ENCODE results near the gene ATRNL1.

The ATRNL1 gene

GRCh38 chr10:115050375-115051010 lies 42.7 kb upstream of the ATRNL1 start:
- no peak overlapping the region for H3K18ac ChIP-seq (ENCODE audit: low read length)
- WGBS (ENCODE audit: extremely low coverage, insufficient coverage, insufficient read length): no CpG with 5 or more reads among the region's 3 CpGs

DNA sequence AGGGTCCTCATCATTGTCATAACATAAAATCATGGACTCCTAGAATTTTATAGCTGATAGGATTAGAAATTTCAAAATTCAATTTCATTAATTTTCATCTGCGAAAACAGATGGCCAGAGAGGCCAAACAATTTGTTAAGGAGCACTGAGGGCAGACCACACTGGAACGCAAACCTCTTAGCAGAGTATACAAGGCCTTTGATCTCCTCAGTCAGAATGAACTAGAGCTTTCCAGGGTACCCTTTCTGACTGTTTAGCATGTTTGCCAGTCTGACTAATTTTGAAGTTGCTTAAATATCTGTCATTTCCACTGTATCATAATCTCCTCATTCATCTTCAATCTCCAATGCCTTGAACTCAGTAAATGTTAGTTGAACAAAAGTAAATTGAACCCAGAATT lies 41.9 kb upstream of the ATRNL1 start:
- H4K91ac ChIP-seq (ENCODE audit: low read depth, low read length): no peak overlapping the region
- H3K27ac ChIP-seq (ENCODE audit: low read depth, low read length): no peak overlapping the region
- H3K27me3 ChIP-seq (ENCODE audit: insufficient read depth, low read length): no peaks in the 10 kb centered on the region
- no peak overlapping the region for H2BK120ac ChIP-seq (ENCODE audit: insufficient read depth, low read length, poor library complexity)
- no peaks in the 10 kb centered on the region for H3K79me2 ChIP-seq (ENCODE audit: control insufficient read depth, insufficient read depth, low read length, poor library complexity)
- H3K4me3 ChIP-seq (ENCODE audit: low read depth, low read length): no peak overlapping the region
- no peak for DNase-seq
- no peak overlapping the region for H3K4ac ChIP-seq (ENCODE audit: low read depth, low read length)
- no peak overlapping the region for H2AFZ ChIP-seq (ENCODE audit: insufficient read depth, low read length, poor library complexity)
- WGBS (ENCODE audit: extremely low coverage, insufficient coverage, insufficient read length): no CpG with 5 or more reads among the region's 2 CpGs
- H3K79me1 ChIP-seq (ENCODE audit: low read length): no peaks in the 10 kb centered on the region
- no peak overlapping the region for H2BK5ac ChIP-seq (ENCODE audit: low read depth, low read length, poor library complexity)
- no peak overlapping the region for H3K18ac ChIP-seq (ENCODE audit: low read length)
- no peak overlapping the region for H4K8ac ChIP-seq (ENCODE audit: low read depth, low read length)
- H3K14ac ChIP-seq (ENCODE audit: low read length): no peak overlapping the region
- no peak overlapping the region for H3K9ac ChIP-seq (ENCODE audit: low read length)
- no peak overlapping the region for H2AK5ac ChIP-seq (ENCODE audit: low read length)
- no peaks in the 10 kb centered on the region for H3K9me3 ChIP-seq (ENCODE audit: insufficient read depth, low read depth, low read length)
- no peak overlapping the region for H3K4me2 ChIP-seq (ENCODE audit: low read length)
- H3K4me1 ChIP-seq (ENCODE audit: control insufficient read depth in 1 of 2, insufficient read depth in 2 of 2, low read length in 2 of 2): peaks cover 0 to 6% of the 10 kb centered on the region in 2 experiments
- H3K23ac ChIP-seq (ENCODE audit: low read length): no peak overlapping the region
- H2BK12ac ChIP-seq (ENCODE audit: low read length): no peak overlapping the region
- no peak overlapping the region for H4K12ac ChIP-seq (ENCODE audit: low read depth, low read length)
- no peaks in the 10 kb centered on the region for H3K36me3 ChIP-seq (ENCODE audit: control insufficient read depth in 1 of 2, insufficient read depth in 2 of 2, low read length in 2 of 2)

More at GRCh38 chr10:115050375-115051010, 42.7 kb upstream of the ATRNL1 start:
- no peak overlapping the region for H3K14ac ChIP-seq (ENCODE audit: low read length)
- no peak overlapping the region for H3K4me3 ChIP-seq (ENCODE audit: low read depth, low read length)
- H4K8ac ChIP-seq (ENCODE audit: low read depth, low read length): no peak overlapping the region
- H2BK120ac ChIP-seq (ENCODE audit: insufficient read depth, low read length, poor library complexity): peak overlapping the region; percentile 6
- H3K4me1 ChIP-seq (ENCODE audit: control insufficient read depth in 1 of 2, insufficient read depth in 2 of 2, low read length in 2 of 2): peaks cover 0 to 6% of the 10 kb centered on the region in 2 experiments
- H3K27ac ChIP-seq (ENCODE audit: low read depth, low read length): peak overlapping the region; percentile 37
- H2AK5ac ChIP-seq (ENCODE audit: low read length): no peak overlapping the region
- no peak overlapping the region for H3K23ac ChIP-seq (ENCODE audit: low read length)
- no peaks in the 10 kb centered on the region for H3K9me3 ChIP-seq (ENCODE audit: insufficient read depth, low read depth, low read length)
- no peak overlapping the region for H4K91ac ChIP-seq (ENCODE audit: low read depth, low read length)
- DNase-seq: peak; percentile 36 to 67
- no peak overlapping the region for H3K9ac ChIP-seq (ENCODE audit: low read length)
- H3K4me2 ChIP-seq (ENCODE audit: low read length): no peak overlapping the region
- no peaks in the 10 kb centered on the region for H3K27me3 ChIP-seq (ENCODE audit: insufficient read depth, low read length)
- no peak overlapping the region for H2AFZ ChIP-seq (ENCODE audit: insufficient read depth, low read length, poor library complexity)
- H3K79me2 ChIP-seq (ENCODE audit: control insufficient read depth, insufficient read depth, low read length, poor library complexity): no peaks in the 10 kb centered on the region
- H2BK12ac ChIP-seq (ENCODE audit: low read length): no peak overlapping the region
- H2BK5ac ChIP-seq (ENCODE audit: low read depth, low read length, poor library complexity): no peak overlapping the region
- no peak overlapping the region for H4K12ac ChIP-seq (ENCODE audit: low read depth, low read length)
- no peak overlapping the region for H3K4ac ChIP-seq (ENCODE audit: low read depth, low read length)
- no peaks in the 10 kb centered on the region for H3K36me3 ChIP-seq (ENCODE audit: control insufficient read depth in 1 of 2, insufficient read depth in 2 of 2, low read length in 2 of 2)
- no peaks in the 10 kb centered on the region for H3K79me1 ChIP-seq (ENCODE audit: low read length)

DNA sequence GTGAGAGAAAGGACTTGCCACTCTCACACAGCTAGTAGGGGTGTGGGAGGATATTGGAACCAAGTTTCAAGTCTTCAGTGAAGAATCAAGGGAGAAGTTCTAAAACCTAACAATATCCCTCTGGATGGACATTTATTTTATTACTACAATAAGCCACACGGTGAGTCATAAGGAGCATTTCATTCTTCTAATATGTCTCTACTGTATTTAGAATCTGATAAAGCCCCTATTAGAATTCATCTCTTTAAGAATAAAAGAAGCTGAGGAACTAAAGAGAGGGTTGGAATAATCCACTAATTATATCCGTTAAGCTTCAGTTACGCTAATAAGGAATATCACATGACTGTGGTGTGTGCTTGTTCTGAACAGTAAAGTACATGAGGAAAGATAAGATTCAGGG lies 40.9 kb upstream of the ATRNL1 start:
- no peak overlapping the region for H2BK5ac ChIP-seq (ENCODE audit: low read depth, low read length, poor library complexity)
- H3K27me3 ChIP-seq (ENCODE audit: insufficient read depth, low read length): no peaks in the 10 kb centered on the region
- no peak overlapping the region for H4K12ac ChIP-seq (ENCODE audit: low read depth, low read length)
- no CpG with 5 or more reads among the region's 3 CpGs for WGBS (ENCODE audit: extremely low coverage, insufficient coverage, insufficient read length)
- H3K9me3 ChIP-seq (ENCODE audit: insufficient read depth, low read depth, low read length): no peaks in the 10 kb centered on the region
- no peaks in the 10 kb centered on the region for H3K36me3 ChIP-seq (ENCODE audit: control insufficient read depth in 1 of 2, insufficient read depth in 2 of 2, low read length in 2 of 2)
- no peak overlapping the region for H2BK120ac ChIP-seq (ENCODE audit: insufficient read depth, low read length, poor library complexity)
- DNase-seq: no peak
- H2AK5ac ChIP-seq (ENCODE audit: low read length): no peak overlapping the region
- H3K79me2 ChIP-seq (ENCODE audit: control insufficient read depth, insufficient read depth, low read length, poor library complexity): no peaks in the 10 kb centered on the region
- no peaks in the 10 kb centered on the region for H3K79me1 ChIP-seq (ENCODE audit: low read length)
- no peak overlapping the region for H3K23ac ChIP-seq (ENCODE audit: low read length)
- H2AFZ ChIP-seq (ENCODE audit: insufficient read depth, low read length, poor library complexity): no peak overlapping the region
- H3K4ac ChIP-seq (ENCODE audit: low read depth, low read length): no peak overlapping the region
- H2BK12ac ChIP-seq (ENCODE audit: low read length): no peak overlapping the region
- H3K4me3 ChIP-seq (ENCODE audit: low read depth, low read length): no peak overlapping the region
- no peak overlapping the region for H3K9ac ChIP-seq (ENCODE audit: low read length)
- peaks cover 0 to 6% of the 10 kb centered on the region in 2 experiments for H3K4me1 ChIP-seq (ENCODE audit: control insufficient read depth in 1 of 2, insufficient read depth in 2 of 2, low read length in 2 of 2)
- no peak overlapping the region for H4K8ac ChIP-seq (ENCODE audit: low read depth, low read length)
- H3K18ac ChIP-seq (ENCODE audit: low read length): no peak overlapping the region
- H4K91ac ChIP-seq (ENCODE audit: low read depth, low read length): no peak overlapping the region
- no peak overlapping the region for H3K27ac ChIP-seq (ENCODE audit: low read depth, low read length)
- no peak overlapping the region for H3K14ac ChIP-seq (ENCODE audit: low read length)
- no peak overlapping the region for H3K4me2 ChIP-seq (ENCODE audit: low read length)

DNA sequence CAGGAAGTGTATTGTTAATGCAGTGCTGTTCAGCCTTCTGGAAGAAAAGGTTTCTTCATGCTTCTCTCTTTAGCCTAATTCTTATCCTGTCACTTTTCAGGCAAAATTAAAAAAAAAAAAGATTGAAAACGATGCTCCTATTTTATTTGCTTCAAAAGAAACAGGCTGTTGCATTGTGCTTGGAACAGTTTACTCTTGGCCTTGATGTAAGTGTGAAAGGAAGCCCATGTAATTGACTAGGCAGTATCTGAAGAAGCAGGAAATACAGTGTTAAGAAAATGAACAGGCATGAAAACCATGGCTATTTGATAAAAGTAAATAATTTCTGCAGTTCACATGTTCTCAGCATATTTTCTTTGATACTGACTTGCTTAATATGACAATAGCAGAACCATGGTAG lies 40.4 kb upstream of the ATRNL1 start:
- no peaks in the 10 kb centered on the region for H3K9me3 ChIP-seq (ENCODE audit: insufficient read depth, low read depth, low read length)
- no peak overlapping the region for H3K18ac ChIP-seq (ENCODE audit: low read length)
- H4K8ac ChIP-seq (ENCODE audit: low read depth, low read length): no peak overlapping the region
- no peaks in the 10 kb centered on the region for H3K27me3 ChIP-seq (ENCODE audit: insufficient read depth, low read length)
- no peak for DNase-seq
- no peak overlapping the region for H3K4me2 ChIP-seq (ENCODE audit: low read length)
- no peak overlapping the region for H3K4ac ChIP-seq (ENCODE audit: low read depth, low read length)
- H2AK5ac ChIP-seq (ENCODE audit: low read length): no peak overlapping the region
- H4K12ac ChIP-seq (ENCODE audit: low read depth, low read length): no peak overlapping the region
- no peaks in the 10 kb centered on the region for H3K79me2 ChIP-seq (ENCODE audit: control insufficient read depth, insufficient read depth, low read length, poor library complexity)
- no peak overlapping the region for H3K27ac ChIP-seq (ENCODE audit: low read depth, low read length)
- no peaks in the 10 kb centered on the region for H3K79me1 ChIP-seq (ENCODE audit: low read length)
- H3K36me3 ChIP-seq (ENCODE audit: control insufficient read depth in 1 of 2, insufficient read depth in 2 of 2, low read length in 2 of 2): no peaks in the 10 kb centered on the region
- no peak overlapping the region for H3K4me3 ChIP-seq (ENCODE audit: low read depth, low read length)
- H2BK120ac ChIP-seq (ENCODE audit: insufficient read depth, low read length, poor library complexity): no peak overlapping the region
- no peak overlapping the region for H2BK12ac ChIP-seq (ENCODE audit: low read length)
- no peak overlapping the region for H3K9ac ChIP-seq (ENCODE audit: low read length)
- no CpG with 5 or more reads among the region's 1 CpG for WGBS (ENCODE audit: extremely low coverage, insufficient coverage, insufficient read length)
- no peak overlapping the region for H2BK5ac ChIP-seq (ENCODE audit: low read depth, low read length, poor library complexity)
- peaks cover 0 to 6% of the 10 kb centered on the region in 2 experiments for H3K4me1 ChIP-seq (ENCODE audit: control insufficient read depth in 1 of 2, insufficient read depth in 2 of 2, low read length in 2 of 2)
- H3K23ac ChIP-seq (ENCODE audit: low read length): no peak overlapping the region
- no peak overlapping the region for H2AFZ ChIP-seq (ENCODE audit: insufficient read depth, low read length, poor library complexity)
- H3K14ac ChIP-seq (ENCODE audit: low read length): no peak overlapping the region
- H4K91ac ChIP-seq (ENCODE audit: low read depth, low read length): no peak overlapping the region

Data from trophoblast cell (in vitro differentiated cells and primary cell).